ENCODE measurements around the gene ROM1. TPM values are rescaled to one million over a fixed set of nuclear protein-coding genes. Genes with fewer than 3 reads are reported as not detected.
"Not testable (repeated sequence)": the region's sequence is repeated elsewhere in the genome, so short reads cannot be mapped to it uniquely, and the experiment has no call there.

ROM1 gene
- total RNA-seq, 1 donor from 2014 or later = 8.7 TPM

DNA sequence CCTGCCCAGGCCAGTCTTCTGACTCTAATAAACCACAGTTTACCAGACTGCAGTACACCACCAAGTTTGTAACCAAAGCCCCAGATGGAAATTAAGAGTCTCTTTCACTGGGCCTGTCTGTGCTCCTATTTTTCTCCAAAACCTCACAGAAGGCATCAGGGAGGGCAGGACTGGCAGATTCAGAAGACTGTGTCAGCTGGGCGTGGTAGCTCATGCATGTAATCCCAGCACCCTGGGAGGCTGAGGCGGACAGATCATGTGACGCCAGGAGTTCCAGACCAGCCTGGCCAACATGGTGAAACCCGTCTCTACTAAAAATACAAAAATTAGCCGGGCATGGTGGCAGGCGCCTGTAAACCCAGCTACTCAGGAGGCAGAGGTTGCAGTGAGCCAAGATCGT, 27.7 kb upstream of the ROM1 start:
- DNase-seq (ENCODE audit: low spot score) = not testable (repeated sequence)

DNA sequence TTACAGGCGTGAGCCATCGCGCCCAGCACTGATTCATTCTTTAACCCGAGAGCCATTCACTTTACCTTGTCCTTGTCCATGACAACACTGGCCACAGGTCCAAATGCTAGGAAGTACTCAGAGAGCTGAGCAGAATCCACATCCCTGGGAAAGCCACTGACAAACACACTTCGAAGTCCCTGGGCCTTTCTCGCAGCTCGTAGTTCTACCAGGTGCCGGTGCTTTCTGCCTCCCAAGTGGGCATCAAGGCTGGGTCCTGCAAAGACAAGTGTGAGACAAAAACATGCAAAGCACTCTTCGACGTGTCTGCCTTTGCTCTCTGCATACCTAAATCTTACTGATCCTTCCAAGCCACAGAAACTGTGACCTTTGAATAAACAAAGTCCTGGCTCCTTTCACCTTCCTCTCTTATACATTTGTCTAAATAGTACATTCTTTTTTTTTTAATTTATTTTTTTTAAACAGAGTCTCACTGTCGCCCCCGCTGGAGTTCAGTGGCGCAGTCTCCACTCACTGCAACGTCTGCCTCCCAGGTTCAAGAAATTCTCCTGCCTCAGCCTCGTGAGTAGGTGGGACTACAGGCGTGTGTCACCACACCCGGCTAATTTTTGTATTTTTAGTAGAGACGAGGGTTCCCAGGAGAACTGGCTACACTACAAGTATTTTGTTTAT, 24.0 kb upstream of the ROM1 start:
- DNase-seq (ENCODE audit: low spot score) = no peak

- peak; percentile 99 for DNase-seq (ENCODE audit: low spot score)
Measured at GRCh38 chr11:62591448-62592145, 21.5 kb upstream of the ROM1 start, which contains the start of gene TUT1. Gene TUT1 (minus strand): TSS chr11:62591523. CDS start chr11:62591485, 38 bp downstream.

DNA sequence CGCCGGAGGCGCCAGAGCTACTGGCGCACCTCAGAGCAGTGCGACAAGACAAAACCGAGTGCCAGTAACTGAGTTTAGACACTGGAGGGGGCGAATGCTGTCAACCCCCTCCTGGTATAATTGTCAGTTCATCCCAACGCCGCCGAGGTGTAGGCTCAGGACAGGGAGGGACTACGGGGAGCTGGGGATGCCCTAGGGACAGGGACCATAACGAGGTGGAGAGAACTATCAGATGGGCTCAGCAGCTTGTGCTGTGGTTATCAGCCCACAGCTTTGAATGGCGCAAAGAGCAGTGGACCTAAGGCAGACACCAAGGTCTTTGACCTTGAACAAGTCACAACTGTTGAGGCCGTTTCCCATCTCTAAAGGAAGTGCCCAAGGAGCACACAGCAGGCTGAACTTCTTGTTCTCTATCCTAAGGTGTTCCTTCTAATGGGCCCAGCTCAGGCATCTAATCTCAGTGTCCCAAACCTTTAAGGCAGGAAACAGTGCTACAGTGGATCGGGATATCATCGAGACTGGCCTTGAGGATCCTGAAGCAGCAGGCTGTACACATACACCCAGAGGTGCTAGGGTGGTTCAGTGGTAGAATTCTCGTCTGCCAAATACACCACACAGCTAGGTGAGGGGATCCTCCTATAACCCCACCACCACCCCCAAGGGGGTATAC, 20.8 kb upstream of the ROM1 start:
- no peak for DNase-seq (ENCODE audit: low spot score)

- DNase-seq (ENCODE audit: low spot score) = no peak
Measured at GRCh38 chr11:62592989-62593421, 20.1 kb upstream of the ROM1 start.

DNA sequence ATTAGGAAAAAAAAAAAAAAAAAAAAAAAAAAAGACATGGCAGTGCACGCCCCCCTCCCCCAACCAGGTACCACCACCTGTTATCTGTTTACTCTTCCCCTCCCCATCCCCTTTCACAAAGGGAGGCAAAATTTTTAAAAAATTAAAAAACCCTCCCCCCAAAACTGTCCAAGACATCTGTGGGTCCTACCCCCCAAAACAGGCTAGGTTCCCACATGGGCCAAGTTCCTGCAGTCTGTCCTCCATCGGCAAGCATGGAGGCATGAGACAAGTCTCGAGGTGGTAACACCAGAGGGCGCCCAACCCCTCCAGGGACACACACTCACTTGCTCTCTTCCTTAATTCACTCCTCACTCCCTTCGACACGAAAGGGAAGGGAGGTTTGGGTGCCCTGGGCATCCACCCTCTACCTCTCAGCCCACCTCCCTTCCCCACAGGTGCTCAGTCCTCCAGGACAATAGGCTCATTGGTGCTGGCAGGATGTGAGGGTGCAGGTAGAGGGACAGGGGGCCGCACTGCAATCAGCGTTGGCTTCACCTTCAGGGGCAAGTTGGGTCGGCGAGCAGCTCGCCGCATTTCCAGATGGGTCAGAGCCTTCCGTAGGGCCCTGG, 19.5 kb upstream of the ROM1 start:
- peak; percentile 71 for DNase-seq (ENCODE audit: low spot score)

- no peak for DNase-seq (ENCODE audit: low spot score)
Measured at GRCh38 chr11:62595124-62595523, 17.9 kb upstream of the ROM1 start.

GRCh38 chr11:62599069-62599696, 13.9 kb upstream of the ROM1 start:
- peak; percentile 98 for DNase-seq (ENCODE audit: low spot score)

- DNase-seq (ENCODE audit: low spot score) = peak; percentile 71
Measured at GRCh38 chr11:62599901-62600300, 13.2 kb upstream of the ROM1 start.

- no peak for DNase-seq (ENCODE audit: low spot score)
Measured at GRCh38 chr11:62600367-62601121, 12.5 kb upstream of the ROM1 start.

DNA sequence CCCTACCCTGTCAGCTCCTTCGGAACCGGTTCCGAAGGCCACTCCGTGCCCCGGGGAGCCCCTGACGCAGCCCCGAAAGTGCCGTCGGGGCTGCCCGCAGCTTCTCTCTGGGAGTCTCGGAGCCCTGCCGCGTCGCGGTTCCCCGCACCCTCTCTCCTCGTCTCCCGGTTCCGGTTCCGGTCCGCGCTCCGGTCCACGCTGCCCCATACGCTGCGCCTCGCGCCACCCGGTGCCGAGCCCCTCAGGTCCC, 12.0 kb upstream of the ROM1 start:
- DNase-seq (ENCODE audit: low spot score) = no peak

GRCh38 chr11:62601372-62602140, 11.5 kb upstream of the ROM1 start, which contains the start of gene MTA2:
Gene MTA2 (minus strand): TSS chr11:62601865. CDS start chr11:62601450, 415 bp downstream.
- DNase-seq (ENCODE audit: low spot score) = peak; percentile 99

GRCh38 chr11:62602141-62603071, 10.7 kb upstream of the ROM1 start:
- peak; percentile 88 for DNase-seq (ENCODE audit: low spot score)

DNA sequence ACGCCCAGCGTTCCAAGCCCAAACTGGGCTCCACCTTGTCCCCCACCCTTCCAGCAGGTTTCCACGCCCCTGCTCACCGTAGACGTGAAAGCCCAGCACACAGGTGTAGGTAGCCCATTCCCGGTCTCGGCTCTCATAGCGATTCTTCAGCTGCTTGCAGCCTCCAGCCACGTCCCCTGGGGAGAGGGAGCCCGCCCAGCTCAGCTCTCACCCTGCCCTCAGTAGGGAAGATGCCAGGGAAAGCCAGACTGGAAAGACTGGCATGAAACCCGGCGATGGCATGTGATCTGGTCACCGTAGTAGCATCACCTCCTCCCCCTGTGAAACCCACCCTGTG, 10.0 kb upstream of the ROM1 start:
- no peak for DNase-seq (ENCODE audit: low spot score)

DNA sequence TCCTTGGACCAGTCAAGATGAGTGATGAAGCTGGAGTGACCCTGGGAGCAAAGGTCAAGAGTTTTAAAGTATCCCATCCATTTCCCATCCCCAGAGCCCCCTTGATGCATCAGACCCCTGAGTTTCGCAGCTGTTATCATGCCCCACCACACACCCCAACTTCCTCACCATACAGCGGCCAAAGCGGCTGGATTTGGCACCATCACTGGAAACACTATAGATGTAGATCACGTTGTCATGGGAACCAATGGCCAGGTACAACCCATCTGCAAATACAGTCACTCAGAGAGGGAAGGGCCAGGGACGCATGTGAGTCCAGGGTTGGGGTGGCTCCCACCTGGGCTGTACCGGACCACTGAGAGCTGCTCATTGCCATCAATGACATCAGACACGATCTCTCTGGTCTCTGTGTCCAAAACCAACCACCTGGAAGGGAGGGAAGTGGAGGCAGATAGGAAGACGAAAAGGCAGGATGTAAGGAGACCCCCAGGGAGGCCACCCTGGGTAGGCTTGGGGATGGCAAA, 9.2 kb upstream of the ROM1 start:
- DNase-seq (ENCODE audit: low spot score) = no peak

- DNase-seq (ENCODE audit: low spot score) = no peak
Measured at GRCh38 chr11:62604460-62605120, 8.5 kb upstream of the ROM1 start.

GRCh38 chr11:62605467-62605866, 7.6 kb upstream of the ROM1 start:
- DNase-seq (ENCODE audit: low spot score) = no peak

DNA sequence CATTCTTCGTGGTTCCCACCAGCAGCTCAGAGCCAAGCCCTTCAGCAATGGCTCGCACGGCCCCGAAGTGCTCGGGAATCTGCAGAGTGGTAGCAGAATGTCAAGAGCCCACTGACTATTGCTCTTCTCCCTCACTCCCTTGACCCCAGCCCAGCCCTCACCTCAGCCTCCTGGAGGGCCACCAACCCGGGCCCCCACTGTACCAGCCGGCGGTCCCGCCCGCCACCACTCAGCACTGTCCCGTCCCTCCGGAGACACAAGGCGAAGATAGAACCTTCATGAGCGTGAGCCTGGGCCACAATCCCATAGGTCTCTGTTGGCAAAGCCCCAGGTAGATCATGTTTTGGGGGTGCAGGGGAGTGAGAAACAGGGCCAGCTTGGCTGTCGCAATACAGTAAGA, 7.2 kb upstream of the ROM1 start:
- no peak for DNase-seq (ENCODE audit: low spot score)

DNA sequence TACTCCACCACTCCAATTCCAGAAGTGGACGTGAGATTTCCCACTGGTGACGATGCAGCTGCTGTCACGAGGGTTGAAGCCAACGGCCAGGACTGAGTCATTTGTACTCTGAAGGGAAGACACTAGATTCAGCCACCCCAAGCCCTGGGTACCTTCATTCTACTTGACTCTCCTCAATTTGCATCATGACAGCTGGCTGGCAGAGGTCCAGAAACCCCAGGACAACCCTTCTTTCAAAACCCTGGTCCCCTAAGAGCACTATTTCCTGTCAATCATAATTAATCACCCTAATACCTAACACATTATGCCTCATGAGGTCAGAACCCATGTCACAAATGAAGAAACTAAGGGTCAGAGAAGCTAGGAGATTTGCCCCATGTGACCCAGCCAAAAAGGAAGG, 5.3 kb upstream of the ROM1 start:
- DNase-seq (ENCODE audit: low spot score) = no peak

All from umbilical cord (tissue), 2 donors.